ENCODE data around the gene MYO9B.

GRCh38 chr19:17070912-17071311 lies 4.7 kb upstream of the MYO9B start:
- TF ChIP-seq CTCF (IDR thresholded peaks at IDR 0.05) (no peak), POLR2A (IDR thresholded peaks at IDR 0.05) (no peak)

Data from vagina (tissue), 2 donors.